DND-41 (cell line): ENCODE results near the gene PRSS12.

Experiments
- CTCF ChIP-seq: IDR thresholded peaks from 2 replicates; pipeline ENCODE4 v1.5.1; 2012; ENCODE audit warnings: borderline replicate concordance, low read length, moderate library complexity, mild to moderate bottlenecking; ENCODE audit not compliant: poor library complexity, severe bottlenecking; ENCODE audit errors: extremely low read depth
- EZH2 ChIP-seq: IDR thresholded peaks from 3 replicates; pipeline ENCODE4 v1.6.1; 2012; ENCODE audit warnings: borderline replicate concordance, low read depth, mild to moderate bottlenecking, moderate library complexity, low read length, inconsistent platforms; ENCODE audit not compliant: severe bottlenecking

GRCh38 chr4:118289794-118290193, 63.0 kb downstream of the PRSS12 start:
- TF ChIP-seq CTCF (no peak), EZH2 (no peak)
